ENCODE data around the gene ATP2B2. TPM values are rescaled to one million over a fixed set of nuclear protein-coding genes. Genes with fewer than 3 reads are reported as not detected.

ATP2B2 gene
- total RNA-seq, 4 donors from 2014 or later: not detected

GRCh38 chr3:10444511-10444910 is 60.9 kb downstream of the ATP2B2 start:
- H3K27ac ChIP-seq: no peak overlapping the region
- H3K4me3 ChIP-seq: no peak overlapping the region
- 74% methylated on average over 10 of the region's 10 CpGs; no CpG with 5 or more reads in 1 of the 2 donors for WGBS, 2 donors (ENCODE audit: low coverage in 1 of 2)
- no peak for DNase-seq
- no peaks in the 10 kb centered on the region for H3K9me3 ChIP-seq
- intact Hi-C loops (cut with DNase I; ENCODE audit: low total_unique reads): no loop called here
- TF ChIP-seq EP300 (IDR thresholded peaks at IDR 0.05; ENCODE audit: low read depth) (no peak), CTCF (IDR thresholded peaks at IDR 0.05) (no peak), POLR2A (IDR thresholded peaks at IDR 0.05) (no peak), POLR2AphosphoS5 (IDR thresholded peaks at IDR 0.05) (no peak)
- H3K36me3 ChIP-seq: no peaks in the 10 kb centered on the region
- in situ Hi-C loops (cut with MboI; ENCODE audit: low pct_ligation_motif_present in 1 of 4, low pct_unique_long_range_greater_than_20kb in 1 of 4, low sequenced_read_pairs in 3 of 4): no loop called here
- H3K4me1 ChIP-seq: no peaks in the 10 kb centered on the region
- no peaks in the 10 kb centered on the region for H3K27me3 ChIP-seq

DNA sequence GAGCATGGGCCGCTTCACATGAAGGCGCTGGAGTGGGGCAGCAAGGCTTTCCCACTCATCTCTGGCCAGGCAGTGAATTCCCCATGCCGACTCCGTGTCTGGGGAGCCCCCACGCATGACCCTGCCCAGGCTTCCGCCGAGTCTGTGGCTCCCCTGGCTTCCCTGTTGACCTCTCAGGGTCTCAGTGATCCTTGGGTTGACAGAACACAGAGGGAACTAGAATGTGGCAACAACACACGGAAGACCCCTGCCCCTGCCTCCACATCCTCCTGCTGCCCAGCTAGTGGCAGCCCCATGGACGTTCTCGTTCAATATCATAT is 61.3 kb downstream of the ATP2B2 start:
- Histone ChIP-seq H3K9me3 (no peaks in the 10 kb centered on the region), H3K36me3 (no peaks in the 10 kb centered on the region), H3K4me1 (no peaks in the 10 kb centered on the region), H3K4me3 (no peak overlapping the region), H3K27me3 (no peaks in the 10 kb centered on the region), H3K27ac (no peak overlapping the region)
- 80% methylated on average over 10 of the region's 10 CpGs; no CpG with 5 or more reads in 1 of the 2 donors for WGBS, 2 donors (ENCODE audit: low coverage in 1 of 2)
- no peak for TF ChIP-seq EP300 (IDR thresholded peaks at IDR 0.05; ENCODE audit: low read depth)
- TF ChIP-seq POLR2A (IDR thresholded peaks at IDR 0.05): no peak
- TF ChIP-seq POLR2AphosphoS5 (IDR thresholded peaks at IDR 0.05): no peak
- no peak for TF ChIP-seq CTCF (IDR thresholded peaks at IDR 0.05)
- no peak for DNase-seq
- in situ Hi-C loops (cut with MboI; ENCODE audit: low pct_ligation_motif_present in 1 of 4, low pct_unique_long_range_greater_than_20kb in 1 of 4, low sequenced_read_pairs in 3 of 4): no loop called here
- intact Hi-C loops (cut with DNase I; ENCODE audit: low total_unique reads): no loop called here

DNA sequence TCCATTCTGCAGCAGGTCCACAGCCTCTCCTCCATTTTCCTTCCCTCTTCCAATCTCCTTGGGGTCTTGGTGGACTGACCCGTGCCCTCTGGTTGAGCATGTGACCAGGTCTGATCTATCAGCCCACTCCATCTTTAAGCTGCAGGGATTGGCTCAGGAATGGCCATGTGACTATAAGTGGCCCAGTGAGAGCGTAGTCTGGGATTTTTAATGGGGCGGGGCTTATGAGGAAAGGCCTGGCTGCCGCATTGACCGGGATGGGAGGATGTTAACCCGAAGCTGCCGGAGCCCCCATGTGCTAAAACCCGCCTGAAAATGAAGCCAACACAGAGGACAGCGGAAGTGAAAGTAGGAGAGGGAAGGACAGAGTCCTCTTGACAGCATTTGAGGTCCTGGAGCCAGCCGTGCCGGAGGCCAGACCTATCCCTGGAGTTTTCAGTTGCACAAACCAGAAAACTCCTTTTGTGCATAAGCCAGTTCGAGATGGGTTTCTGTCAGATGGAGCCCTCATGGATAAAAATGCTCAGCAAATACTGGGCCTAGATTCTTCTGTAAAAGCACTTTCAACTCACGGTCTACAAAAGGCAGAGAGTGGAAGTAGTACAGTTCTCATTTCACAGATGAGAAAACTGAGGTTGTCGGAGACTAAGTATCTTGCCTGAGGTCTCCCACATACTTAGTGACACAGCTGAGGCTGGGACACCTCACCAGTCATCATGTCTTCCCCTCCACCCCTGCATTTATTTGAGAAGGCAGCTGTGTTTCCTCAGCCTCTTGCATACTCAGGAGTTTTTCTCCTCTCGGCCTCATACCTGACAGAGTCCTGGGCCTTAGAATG is 61.9 kb downstream of the ATP2B2 start:
- no peaks in the 10 kb centered on the region for H3K36me3 ChIP-seq
- H3K27me3 ChIP-seq: no peaks in the 10 kb centered on the region
- no peaks in the 10 kb centered on the region for H3K4me1 ChIP-seq
- intact Hi-C loops (cut with DNase I; ENCODE audit: low total_unique reads) (no loop called here), in situ Hi-C loops (cut with MboI; ENCODE audit: low pct_ligation_motif_present in 1 of 4, low pct_unique_long_range_greater_than_20kb in 1 of 4, low sequenced_read_pairs in 3 of 4) (no loop called here)
- H3K4me3 ChIP-seq: no peak overlapping the region
- 80 to 83% methylated on average over 9 to 15 of the region's 15 CpGs for WGBS, 2 donors (ENCODE audit: low coverage in 1 of 2)
- no peak for DNase-seq
- H3K27ac ChIP-seq: no peak overlapping the region
- TF ChIP-seq POLR2A (IDR thresholded peaks at IDR 0.05) (no peak), EP300 (IDR thresholded peaks at IDR 0.05; ENCODE audit: low read depth) (no peak), POLR2AphosphoS5 (IDR thresholded peaks at IDR 0.05) (no peak), CTCF (IDR thresholded peaks at IDR 0.05) (no peak)
- no peaks in the 10 kb centered on the region for H3K9me3 ChIP-seq

DNA sequence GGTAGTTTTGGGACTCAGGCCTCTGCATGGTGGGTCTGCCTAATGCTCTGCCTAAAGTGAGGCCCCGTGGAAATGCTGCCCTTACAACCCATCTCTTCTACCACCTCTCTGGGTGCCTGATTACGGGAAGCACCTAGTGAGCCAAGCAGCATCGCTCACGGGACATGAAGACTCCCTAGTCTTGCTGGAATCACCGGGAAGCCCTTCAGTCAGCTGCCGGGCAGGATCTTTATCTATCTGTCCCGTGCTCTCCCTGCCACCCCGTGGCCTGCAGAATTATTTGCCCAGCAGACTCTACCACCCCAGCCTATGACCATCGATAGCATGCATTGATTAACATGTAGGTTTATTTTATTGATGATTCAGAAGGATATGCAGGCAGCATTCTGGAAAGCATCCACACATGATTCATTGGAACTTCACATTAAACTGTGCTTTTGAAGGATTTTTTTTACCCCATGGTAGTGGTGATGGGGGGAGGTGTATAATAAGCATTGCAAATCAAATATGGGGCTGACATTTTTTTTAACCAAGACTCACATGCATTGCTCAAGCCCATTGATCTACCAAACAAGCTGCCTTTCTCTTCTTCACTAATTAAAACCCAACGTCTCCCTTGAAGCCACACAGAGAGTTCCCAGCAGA is 63.1 kb downstream of the ATP2B2 start:
- Histone ChIP-seq H3K9me3 (no peaks in the 10 kb centered on the region), H3K27ac (no peak overlapping the region), H3K36me3 (no peaks in the 10 kb centered on the region), H3K27me3 (no peaks in the 10 kb centered on the region), H3K4me1 (no peaks in the 10 kb centered on the region), H3K4me3 (no peak overlapping the region)
- no peak for DNase-seq
- WGBS, 2 donors (ENCODE audit: low coverage in 1 of 2): 70 to 79% methylated on average over 2 to 10 of the region's 10 CpGs
- no peak for TF ChIP-seq CTCF (IDR thresholded peaks at IDR 0.05)
- in situ Hi-C loops (cut with MboI; ENCODE audit: low pct_ligation_motif_present in 1 of 4, low pct_unique_long_range_greater_than_20kb in 1 of 4, low sequenced_read_pairs in 3 of 4) (no loop called here), intact Hi-C loops (cut with DNase I; ENCODE audit: low total_unique reads) (no loop called here)

Data from transverse colon (tissue), 4 donors.